Neural progenitor cell (in vitro differentiated cells): ENCODE results near the gene CEP104. TPM values are rescaled to one million over a fixed set of nuclear protein-coding genes. Genes with fewer than 3 reads are reported as not detected.

Experiments
- DNase-seq: peaks from one replicate; pipeline ENCODE4 v3.0.0-alpha.2; 2016; ENCODE audit warnings: low spot score
- H2AFZ ChIP-seq: fragments of 200-600 bp; sonication (generic); replicated peaks from 2 replicates; pipeline ENCODE4 v1.6.1; 2016; ENCODE audit warnings: antibody characterized with exemption
- H3F3A ChIP-seq: fragments of 200-600 bp; sonication (generic); 2 replicates; pipeline ENCODE4 v1.6.1; 2016; ENCODE audit warnings: antibody characterized with exemption, low read depth
- H3K27ac ChIP-seq: fragments of 200-600 bp; sonication (generic); 2 replicates; pipeline ENCODE4 v1.5.1; 2016; ENCODE audit warnings: mild to moderate bottlenecking
- H3K27me3 ChIP-seq: fragments of 200-600 bp; sonication (generic); 2 replicates; pipeline ENCODE4 v1.6.1; 2016; ENCODE audit warnings: mild to moderate bottlenecking, moderate library complexity
- H3K36me3 ChIP-seq: fragments of 200-600 bp; sonication (generic); 2 replicates; pipeline ENCODE4 v1.5.1; 2016
- H3K4me1 ChIP-seq: fragments of 200-600 bp; sonication (generic); 2 replicates; pipeline ENCODE4 v1.6.1; 2016; ENCODE audit warnings: mixed run types
- H3K4me2 ChIP-seq: fragments of 200-600 bp; sonication (generic); 2 replicates; pipeline ENCODE4 v1.6.1; 2016
- H3K4me3 ChIP-seq: fragments of 200-600 bp; sonication (generic); 2 replicates; pipeline ENCODE4 v1.5.1; 2016
- H3K79me2 ChIP-seq: fragments of 200-600 bp; sonication (generic); 2 replicates; pipeline ENCODE4 v1.6.1; 2016; ENCODE audit warnings: low read depth
- H3K9ac ChIP-seq: fragments of 200-600 bp; sonication (generic); 2 replicates; pipeline ENCODE4 v1.6.1; 2016
- H3K9me3 ChIP-seq: fragments of 200-600 bp; sonication (generic); 2 replicates; pipeline ENCODE4 v1.5.1; 2016; ENCODE audit warnings: low read depth
- H4K20me1 ChIP-seq: fragments of 200-600 bp; sonication (generic); 2 replicates; pipeline ENCODE4 v1.6.1; 2016; ENCODE audit warnings: low read depth
- H3K27ac Mint-ChIP-seq: 3 replicates; pipeline ENCODE4 v1.8.0; 2021; ENCODE audit warnings: mixed read lengths
- H3K27me3 Mint-ChIP-seq: 2 replicates; pipeline ENCODE4 v1.8.0; 2022; ENCODE audit warnings: low read depth, mild to moderate bottlenecking, inconsistent platforms, moderate library complexity, mixed read lengths; ENCODE audit not compliant: insufficient read depth
- H3K36me3 Mint-ChIP-seq: 3 replicates; pipeline ENCODE4 v1.8.0; 2021; ENCODE audit warnings: mixed read lengths
- H3K4me1 Mint-ChIP-seq: 3 replicates; pipeline ENCODE4 v1.8.0; 2021; ENCODE audit warnings: mixed read lengths
- H3K4me3 Mint-ChIP-seq: 3 replicates; pipeline ENCODE4 v1.8.0; 2021; ENCODE audit warnings: mild to moderate bottlenecking, moderate library complexity, mixed read lengths
- H3K9me3 Mint-ChIP-seq: 3 replicates; pipeline ENCODE4 v1.8.0; 2020; ENCODE audit warnings: mixed read lengths
- EZH2 ChIP-seq: fragments of 200-600 bp; sonication (generic); IDR thresholded peaks from 2 replicates; pipeline ENCODE4 v1.6.1; 2017; ENCODE audit warnings: antibody characterized with exemption, mild to moderate bottlenecking, moderate library complexity
- EZH2phosphoT487 ChIP-seq: fragments of 200-600 bp; sonication (generic); IDR thresholded peaks from 2 replicates; pipeline ENCODE4 v1.6.1; 2017; ENCODE audit warnings: antibody characterized with exemption
- total RNA-seq: library from RNA; depleted of rRNA; stranded (reverse); fragments of >200 nt; gene quantifications from 2 replicates; pipeline ENCODE4 v1.2.3, GENCODE V29; 2015; ENCODE audit warnings: low replicate concordance
- TF ChIP-seq, protein P1 (sequence below): fragments of 200-600 bp; sonication (generic); IDR thresholded peaks from 2 replicates; pipeline ENCODE4 v1.5.1; 2017; ENCODE audit warnings: antibody characterized with exemption, mild to moderate bottlenecking

CEP104 gene
- total RNA-seq, 1 donor from 2014 or later = 12.9 TPM

DNA sequence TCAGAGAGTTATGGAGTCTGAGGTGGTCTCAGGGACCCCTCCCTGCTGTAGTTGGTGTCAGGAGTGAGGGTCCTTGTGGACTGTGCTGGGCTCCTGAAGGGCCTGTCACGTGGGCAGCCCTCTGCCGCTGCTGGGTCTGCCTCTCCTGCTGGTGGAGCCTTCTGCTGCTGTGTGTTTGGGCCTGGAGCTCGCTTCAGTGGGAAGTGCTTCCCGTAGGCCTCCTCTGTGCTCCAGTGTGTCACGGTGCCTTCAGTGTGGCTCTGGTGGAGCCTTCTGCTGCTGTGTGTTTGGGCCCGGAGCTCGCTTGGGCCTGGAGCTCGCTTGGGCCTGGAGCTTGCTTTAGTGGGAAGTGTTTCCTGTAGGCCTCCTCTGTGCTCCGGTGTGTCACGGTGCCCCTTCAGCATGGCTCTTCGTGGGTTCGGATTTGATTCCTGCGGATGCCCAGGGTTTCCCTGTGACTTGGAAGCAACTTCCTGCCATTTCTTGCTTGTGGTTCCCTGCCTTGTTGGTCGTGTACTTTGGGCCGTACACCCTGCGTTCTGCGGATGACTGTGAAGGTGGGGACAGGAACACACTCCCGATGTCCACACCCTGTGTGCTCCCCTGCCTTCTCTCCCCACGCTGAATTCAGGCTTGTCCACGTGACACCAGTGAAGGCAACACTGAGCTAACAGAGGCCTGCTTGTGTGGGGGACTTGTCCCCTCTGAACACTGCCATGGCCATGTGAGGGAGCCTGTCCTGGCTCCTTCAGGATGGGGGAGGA is 23.6 kb upstream of the CEP104 start:
- no peak for DNase-seq
- Histone ChIP-seq H3F3A (no peaks in the 10 kb centered on the region), H3K4me3 (no peak overlapping the region), H3K9ac (no peak overlapping the region), H3K36me3 (no peaks in the 10 kb centered on the region), H3K27me3 (no peaks in the 10 kb centered on the region), H3K4me2 (no peak overlapping the region), H2AFZ (no peak overlapping the region), H3K79me2 (no peaks in the 10 kb centered on the region), H3K4me1 (no peaks in the 10 kb centered on the region), H3K9me3 (no peaks in the 10 kb centered on the region), H3K27ac (no peak overlapping the region), H4K20me1 (no peaks in the 10 kb centered on the region)
- Mint-ChIP-seq H3K9me3 (peaks cover 12% of the 10 kb centered on the region), H3K4me3 (no peak overlapping the region), H3K27ac (no peak overlapping the region), H3K27me3 (peaks cover 3% of the 10 kb centered on the region), H3K4me1 (no peaks in the 10 kb centered on the region), H3K36me3 (peaks cover 13% of the 10 kb centered on the region)
- TF ChIP-seq, protein P1, sequence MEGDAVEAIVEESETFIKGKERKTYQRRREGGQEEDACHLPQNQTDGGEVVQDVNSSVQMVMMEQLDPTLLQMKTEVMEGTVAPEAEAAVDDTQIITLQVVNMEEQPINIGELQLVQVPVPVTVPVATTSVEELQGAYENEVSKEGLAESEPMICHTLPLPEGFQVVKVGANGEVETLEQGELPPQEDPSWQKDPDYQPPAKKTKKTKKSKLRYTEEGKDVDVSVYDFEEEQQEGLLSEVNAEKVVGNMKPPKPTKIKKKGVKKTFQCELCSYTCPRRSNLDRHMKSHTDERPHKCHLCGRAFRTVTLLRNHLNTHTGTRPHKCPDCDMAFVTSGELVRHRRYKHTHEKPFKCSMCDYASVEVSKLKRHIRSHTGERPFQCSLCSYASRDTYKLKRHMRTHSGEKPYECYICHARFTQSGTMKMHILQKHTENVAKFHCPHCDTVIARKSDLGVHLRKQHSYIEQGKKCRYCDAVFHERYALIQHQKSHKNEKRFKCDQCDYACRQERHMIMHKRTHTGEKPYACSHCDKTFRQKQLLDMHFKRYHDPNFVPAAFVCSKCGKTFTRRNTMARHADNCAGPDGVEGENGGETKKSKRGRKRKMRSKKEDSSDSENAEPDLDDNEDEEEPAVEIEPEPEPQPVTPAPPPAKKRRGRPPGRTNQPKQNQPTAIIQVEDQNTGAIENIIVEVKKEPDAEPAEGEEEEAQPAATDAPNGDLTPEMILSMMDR = no peak
- TF ChIP-seq EZH2phosphoT487 = no peak
- no peak for TF ChIP-seq EZH2

DNA sequence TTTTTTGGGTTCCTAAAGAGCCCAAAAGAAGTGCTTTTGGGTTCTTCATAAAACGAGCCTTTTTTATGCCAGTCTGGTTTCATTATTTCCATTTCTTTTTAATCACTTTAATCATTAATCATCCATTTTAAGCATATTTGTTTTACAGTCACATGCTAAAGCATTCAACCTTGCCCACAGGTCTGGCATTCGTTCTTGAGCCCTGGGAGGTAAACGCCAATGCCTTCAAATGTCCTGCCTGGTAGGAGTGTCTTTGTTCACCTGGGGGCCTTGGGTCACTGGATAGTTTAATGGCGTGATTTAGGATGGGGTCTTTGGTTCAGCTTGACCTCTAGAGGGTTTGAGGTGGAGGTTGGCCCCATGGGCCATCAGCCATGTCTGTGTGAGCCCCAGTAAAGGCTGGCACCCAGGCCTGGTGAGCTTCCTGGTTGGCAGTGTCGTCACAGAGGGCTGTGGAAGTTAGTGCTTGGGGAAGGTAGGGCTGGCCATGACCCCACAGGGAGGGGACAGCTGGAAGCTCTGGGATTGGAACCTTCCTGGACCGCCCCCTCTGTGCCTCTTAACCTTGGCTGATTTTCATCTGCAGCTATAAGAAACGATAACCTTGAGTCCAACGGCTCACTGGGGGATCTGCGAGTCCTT is 22.9 kb upstream of the CEP104 start:
- no peak overlapping the region for H3K4me3 ChIP-seq
- no peaks in the 10 kb centered on the region for H3K36me3 ChIP-seq
- no peaks in the 10 kb centered on the region for H3K79me2 ChIP-seq
- H3K4me3 Mint-ChIP-seq = no peak overlapping the region
- peaks cover 3% of the 10 kb centered on the region for H3K27me3 Mint-ChIP-seq
- H3K27me3 ChIP-seq = no peaks in the 10 kb centered on the region
- H3K4me1 Mint-ChIP-seq = no peaks in the 10 kb centered on the region
- H3F3A ChIP-seq = no peaks in the 10 kb centered on the region
- H3K4me1 ChIP-seq = no peaks in the 10 kb centered on the region
- H4K20me1 ChIP-seq = no peaks in the 10 kb centered on the region
- H3K9me3 ChIP-seq = no peaks in the 10 kb centered on the region
- no peak overlapping the region for H2AFZ ChIP-seq
- no peak overlapping the region for H3K4me2 ChIP-seq
- no peak for DNase-seq
- H3K9me3 Mint-ChIP-seq = peaks cover 12% of the 10 kb centered on the region
- H3K9ac ChIP-seq = no peak overlapping the region
- H3K27ac Mint-ChIP-seq = no peak overlapping the region
- H3K27ac ChIP-seq = no peak overlapping the region
- peaks cover 11% of the 10 kb centered on the region for H3K36me3 Mint-ChIP-seq
- TF ChIP-seq EZH2phosphoT487 = no peak
- TF ChIP-seq, protein P1 = no peak
- no peak for TF ChIP-seq EZH2

DNA sequence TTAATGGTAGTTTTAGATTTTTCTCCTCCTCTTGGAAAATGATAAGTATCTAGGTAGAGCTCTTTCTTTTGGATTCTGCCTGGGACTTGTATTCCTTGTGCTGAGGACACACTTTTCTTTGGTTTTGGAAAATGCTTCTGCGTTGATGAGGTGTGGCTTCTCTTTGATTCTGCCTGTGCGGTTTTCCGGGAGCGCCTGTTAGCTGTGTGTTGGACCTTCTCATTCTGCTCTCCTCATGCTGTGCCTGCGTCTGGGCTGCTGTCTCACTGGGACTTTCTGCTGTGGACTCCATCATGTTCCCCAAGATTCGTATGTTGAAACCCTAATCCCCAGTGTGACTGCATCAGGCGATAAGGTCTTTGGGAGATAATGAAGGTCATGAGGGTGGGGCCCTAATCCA is 22.1 kb upstream of the CEP104 start:
- Histone ChIP-seq H2AFZ (no peak overlapping the region), H3F3A (peaks cover 3% of the 10 kb centered on the region), H3K9ac (no peak overlapping the region), H4K20me1 (no peaks in the 10 kb centered on the region), H3K4me1 (no peaks in the 10 kb centered on the region), H3K36me3 (no peaks in the 10 kb centered on the region), H3K27ac (no peak overlapping the region), H3K9me3 (no peaks in the 10 kb centered on the region), H3K79me2 (no peaks in the 10 kb centered on the region), H3K27me3 (no peaks in the 10 kb centered on the region), H3K4me2 (no peak overlapping the region), H3K4me3 (no peak overlapping the region)
- TF ChIP-seq EZH2 = no peak
- TF ChIP-seq, protein P1 = no peak
- Mint-ChIP-seq H3K27me3 (peaks cover 3% of the 10 kb centered on the region), H3K9me3 (peaks cover 12% of the 10 kb centered on the region), H3K4me1 (no peaks in the 10 kb centered on the region), H3K27ac (no peak overlapping the region), H3K4me3 (no peak overlapping the region), H3K36me3 (peaks cover 8% of the 10 kb centered on the region)
- DNase-seq = no peak
